Testis (tissue), 2 donors: ENCODE data around the gene CBFA2T3.

Experiments used
- CTCF ChIP-seq, 3 experiments: fragments of 450-650 bp in 2 of 3; fragments of 200-600 bp in 1 of 3; sonication (generic) in 1 of 3; IDR thresholded peaks; one replicate each; pipeline ENCODE4 v1.5.1; 2016 to 2019; ENCODE audit warnings: antibody characterized with exemption in 3 of 3, mild to moderate bottlenecking in 2 of 3, moderate library complexity in 1 of 3
- POLR2A ChIP-seq: fragments of 450-650 bp; IDR thresholded peaks from one replicate; pipeline ENCODE4 v1.6.1; 2017; ENCODE audit warnings: antibody characterized with exemption, mild to moderate bottlenecking, moderate library complexity

GRCh38 chr16:88878967-88879787 lies 97.8 kb downstream of the CBFA2T3 start:
- TF ChIP-seq CTCF (IDR thresholded peaks at IDR 0.05) (no peak), POLR2A (no peak)
